CD4-positive, alpha-beta T cell treated with Interleukin-6 for 4 hours (primary cell): ENCODE measurements around the gene PPAT.
"Not testable (repeated sequence)": the region's sequence is repeated elsewhere in the genome, so short reads cannot be mapped to it uniquely, and the experiment has no call there.

Experiments used
- DNase-seq: peaks from one replicate; pipeline ENCODE4 v3.0.0-alpha.2; 2020; ENCODE audit warnings: mixed read lengths

PPAT gene

DNA sequence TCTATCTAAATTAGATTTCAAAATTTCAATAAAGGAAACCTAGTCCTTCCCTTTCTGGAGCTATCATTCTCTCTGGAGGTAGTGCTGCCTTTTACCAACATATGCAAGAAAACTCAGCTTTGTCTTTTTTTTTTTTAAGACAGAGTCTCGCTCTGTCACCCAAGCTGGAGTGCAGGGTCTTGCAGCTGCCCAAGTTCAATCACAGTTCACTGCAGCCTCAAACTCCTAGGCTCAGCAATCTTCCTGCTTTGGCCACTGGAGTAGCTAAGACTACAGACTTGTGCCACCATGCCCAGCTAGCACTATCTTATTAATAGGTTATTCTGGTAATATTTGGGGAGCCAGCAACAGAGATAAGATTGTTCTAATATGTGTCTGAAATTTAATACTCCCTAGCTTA lies 60.5 kb downstream of the PPAT start:
- no peak for DNase-seq

GRCh38 chr4:56372774-56373173 lies 62.6 kb downstream of the PPAT start:
- DNase-seq: no peak

- DNase-seq: no peak
These were observed 63.8 kb downstream of the PPAT start for GRCh38 chr4:56371426-56372220.

DNA sequence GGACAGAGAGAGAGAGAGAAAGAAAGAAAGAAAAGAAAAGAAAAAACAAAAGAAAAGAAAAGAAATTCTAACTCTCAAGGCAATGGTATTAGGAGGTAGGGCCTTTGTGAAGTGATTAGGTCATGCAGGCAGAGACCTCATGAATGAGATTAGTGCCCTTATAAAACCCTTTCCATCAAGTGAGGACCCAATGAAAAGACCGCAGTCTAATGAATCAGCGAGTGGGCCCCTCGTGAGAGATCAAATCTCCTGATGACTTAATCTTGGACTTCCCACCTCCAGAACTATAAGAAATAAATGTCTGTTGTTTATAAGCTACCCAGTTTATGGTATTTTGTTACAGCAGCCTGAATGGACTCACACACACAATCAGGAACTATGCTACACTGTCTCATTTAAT lies 65.0 kb downstream of the PPAT start:
- DNase-seq: no peak

DNA sequence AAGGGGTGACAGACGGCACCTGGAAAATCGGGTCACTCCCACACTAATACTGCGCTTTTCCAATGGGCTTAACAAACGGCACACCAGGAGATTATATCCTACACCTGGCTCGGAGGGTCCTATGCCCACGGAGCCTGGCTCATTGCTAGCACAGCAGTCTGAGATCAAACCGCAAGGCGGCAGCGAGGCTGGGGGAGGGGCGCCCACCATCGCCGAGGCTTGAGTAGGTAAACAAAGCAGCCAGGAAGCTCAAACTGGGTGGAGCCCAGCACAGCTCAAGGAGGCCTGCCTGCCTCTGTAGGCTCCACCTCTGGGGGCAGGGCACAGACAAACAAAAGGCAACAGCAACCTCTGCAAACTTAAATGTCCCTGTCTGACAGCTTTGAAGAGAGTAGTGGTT lies 72.4 kb downstream of the PPAT start:
- DNase-seq: not testable (repeated sequence)

DNA sequence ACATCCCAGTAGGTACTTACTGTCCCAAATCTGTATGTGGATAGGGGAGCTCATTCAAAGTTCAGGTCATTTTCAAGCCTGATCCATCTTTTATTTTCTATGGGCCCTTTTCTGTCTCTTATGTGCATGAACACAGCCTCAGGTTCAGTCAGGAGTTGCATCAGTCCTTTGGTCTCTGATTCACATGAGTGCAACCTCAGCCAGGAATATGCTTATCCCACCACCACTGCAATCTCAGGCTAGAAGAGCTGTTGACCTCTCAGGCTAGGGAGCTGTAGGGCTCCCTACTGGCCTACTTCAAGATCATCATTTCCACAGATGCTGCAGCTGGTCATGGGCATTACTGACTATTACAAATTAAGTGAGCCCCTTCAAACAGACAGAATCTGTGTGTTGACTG lies 75.3 kb downstream of the PPAT start:
- no peak for DNase-seq

GRCh38 chr4:56356650-56357049 lies 78.8 kb downstream of the PPAT start:
- no peak for DNase-seq

- DNase-seq: no peak
These were observed 86.8 kb downstream of the PPAT start for GRCh38 chr4:56348576-56348975.

GRCh38 chr4:56345458-56345857 lies 90.0 kb downstream of the PPAT start:
- no peak for DNase-seq
